Activated CD4-positive, CD25-positive, alpha-beta regulatory T cell (primary cell): Measurements from ENCODE around the gene SPEF1.
"Not testable (repeated sequence)": the region's sequence is repeated elsewhere in the genome, so short reads cannot be mapped to it uniquely, and the experiment has no call there.

Experiments used
- DNase-seq, 4 experiments: peaks; one replicate each; lab custom pipeline; 2025; lab: John Stamatoyannopoulos, UW

The SPEF1 gene

DNA sequence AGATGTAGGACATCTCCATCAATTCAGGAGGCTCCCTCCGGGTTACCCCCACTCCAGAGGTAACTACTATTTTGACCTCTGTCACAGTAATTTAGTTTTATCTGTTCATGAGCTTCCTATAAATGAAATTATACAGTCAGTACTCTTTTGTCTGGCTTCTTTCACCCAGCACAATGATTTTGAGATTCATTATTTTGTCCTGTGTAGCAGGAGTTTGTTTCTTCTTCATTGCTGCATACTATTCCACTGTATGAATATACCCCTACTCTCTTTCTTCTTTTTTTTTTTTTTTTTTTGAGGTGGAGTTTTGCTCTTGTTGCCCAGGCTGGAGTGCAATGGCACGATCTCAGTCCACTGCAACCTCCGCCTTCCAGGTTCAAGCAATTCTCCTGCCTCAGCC, 27.3 kb upstream of the SPEF1 start:
- DNase-seq, result no peak

DNA sequence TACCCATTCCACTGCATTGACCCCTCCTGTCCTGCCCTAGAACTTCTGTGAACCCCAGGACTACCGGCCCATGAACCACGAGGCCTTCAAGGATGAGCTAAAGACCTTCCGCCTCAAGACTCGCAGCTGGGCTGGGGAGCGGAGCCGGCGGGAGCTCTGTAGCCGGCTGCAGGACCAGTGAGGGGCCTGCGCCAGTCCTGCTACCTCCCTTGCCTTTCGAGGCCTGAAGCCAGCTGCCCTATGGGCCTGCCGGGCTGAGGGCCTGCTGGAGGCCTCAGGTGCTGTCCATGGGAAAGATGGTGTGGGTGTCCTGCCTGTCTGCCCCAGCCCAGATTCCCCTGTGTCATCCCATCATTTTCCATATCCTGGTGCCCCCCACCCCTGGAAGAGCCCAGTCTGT, 23.5 kb upstream of the SPEF1 start:
- no peak for DNase-seq

DNA sequence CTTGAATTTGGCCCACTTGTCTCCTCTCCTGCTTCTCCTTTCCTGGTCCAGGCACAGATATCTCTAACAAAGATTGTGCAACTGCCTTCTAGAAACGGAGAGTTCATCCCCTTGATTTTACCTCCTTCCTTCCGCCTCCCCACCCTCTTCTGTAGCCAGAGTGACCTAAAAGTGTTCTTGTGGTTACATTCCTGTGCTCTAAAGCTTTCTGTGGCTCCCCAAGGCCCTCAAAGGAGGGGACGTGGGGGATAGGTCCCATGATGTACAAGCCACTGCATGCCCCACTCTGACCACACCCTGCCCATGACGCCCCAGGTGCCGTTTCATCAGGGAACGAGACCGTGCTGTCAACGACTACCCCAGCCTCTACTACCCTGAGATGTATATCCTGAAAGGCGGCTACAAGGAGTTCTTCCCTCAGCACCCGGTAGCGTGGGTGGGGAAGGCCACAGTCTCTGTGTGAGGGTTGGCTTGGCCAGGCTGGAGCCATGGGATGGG, 23.1 kb upstream of the SPEF1 start:
- no peak for DNase-seq

DNA sequence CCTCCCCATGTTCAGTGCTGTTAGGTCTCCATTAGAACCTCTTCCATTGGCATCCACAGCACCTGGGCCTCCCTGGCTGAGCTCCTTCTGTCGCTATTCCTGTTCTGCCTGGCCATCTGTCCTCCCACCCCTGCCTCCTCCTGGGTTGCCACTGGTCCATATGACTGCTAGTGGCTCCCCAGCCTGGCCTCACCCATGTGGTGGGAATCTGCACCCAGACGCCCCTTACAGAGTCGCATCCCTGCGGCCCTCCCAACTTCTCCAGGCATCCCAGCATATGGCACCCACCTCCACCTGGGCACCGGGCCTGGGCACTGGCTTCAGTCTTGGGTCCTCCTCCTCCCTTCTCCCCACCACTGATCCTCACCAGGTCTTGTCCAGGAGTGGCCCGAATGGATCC, 22.6 kb upstream of the SPEF1 start:
- DNase-seq, result no peak

DNA sequence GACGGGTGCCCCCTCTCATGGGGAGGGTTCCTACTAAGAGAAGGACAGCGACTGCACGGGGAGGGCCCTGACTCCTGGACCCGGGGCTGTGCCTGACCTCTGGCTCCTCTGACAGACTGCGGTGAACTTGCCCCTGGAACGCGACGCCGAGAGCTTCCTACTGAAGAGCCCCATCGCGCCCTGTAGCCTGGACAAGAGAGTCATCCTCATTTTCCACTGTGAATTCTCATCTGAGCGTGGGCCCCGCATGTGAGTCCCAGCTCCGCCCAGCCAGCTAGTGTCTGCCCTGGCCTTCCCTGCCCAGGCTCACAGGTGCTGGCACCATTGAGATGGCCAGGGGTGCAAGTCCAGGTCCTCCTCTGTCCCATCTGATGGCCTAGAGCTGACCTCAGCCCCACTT, 22.0 kb upstream of the SPEF1 start:
- no peak for DNase-seq

DNA sequence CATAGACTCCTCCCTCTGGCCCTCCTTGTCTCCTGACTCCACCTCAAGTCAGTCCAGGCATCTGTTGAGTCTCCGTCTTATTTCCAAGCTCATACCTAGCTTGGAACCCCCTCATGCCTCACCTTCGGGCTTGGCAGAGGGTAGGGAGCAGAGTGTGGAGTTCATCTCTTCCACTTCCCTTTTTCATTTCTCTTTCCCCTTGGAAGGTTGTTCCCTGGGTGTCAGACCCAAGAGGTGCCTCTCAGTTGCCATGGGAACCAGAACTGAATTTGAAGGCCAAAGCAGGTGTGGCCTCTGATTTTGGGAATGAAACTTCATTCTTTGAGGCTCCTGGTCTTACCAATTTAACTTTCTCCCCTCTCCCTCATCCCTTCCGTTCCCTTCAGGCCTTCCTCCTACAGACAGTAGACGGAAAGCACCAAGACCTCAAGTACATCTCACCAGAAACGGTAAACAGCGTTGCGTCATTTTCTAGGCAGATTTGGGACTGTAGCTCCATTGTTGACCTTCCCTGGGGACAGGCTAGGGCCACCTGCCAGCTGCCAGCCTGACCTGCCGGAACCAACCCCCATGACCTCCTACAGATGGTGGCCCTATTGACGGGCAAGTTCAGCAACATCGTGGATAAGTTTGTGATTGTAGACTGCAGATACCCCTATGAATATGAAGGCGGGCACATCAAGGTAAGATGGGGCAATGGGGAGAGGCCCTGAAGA, 21.4 kb upstream of the SPEF1 start:
- no peak for DNase-seq

DNA sequence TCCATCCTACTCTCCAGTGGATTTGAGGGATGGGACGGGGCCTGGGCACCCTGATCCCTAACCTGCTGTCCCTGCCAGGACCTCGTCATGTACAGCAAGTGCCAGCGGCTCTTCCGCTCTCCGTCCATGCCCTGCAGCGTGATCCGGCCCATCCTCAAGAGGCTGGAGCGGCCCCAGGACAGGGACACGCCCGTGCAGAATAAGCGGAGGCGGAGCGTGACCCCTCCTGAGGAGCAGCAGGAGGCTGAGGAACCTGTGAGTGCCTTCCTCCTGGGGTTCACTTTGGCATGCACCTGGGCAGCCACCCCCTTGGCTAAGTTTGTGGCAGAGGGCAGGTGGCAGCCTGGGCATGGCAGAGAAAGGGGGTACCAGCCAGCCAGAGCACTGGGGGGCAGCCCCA, 20.6 kb upstream of the SPEF1 start:
- no peak for DNase-seq

DNA sequence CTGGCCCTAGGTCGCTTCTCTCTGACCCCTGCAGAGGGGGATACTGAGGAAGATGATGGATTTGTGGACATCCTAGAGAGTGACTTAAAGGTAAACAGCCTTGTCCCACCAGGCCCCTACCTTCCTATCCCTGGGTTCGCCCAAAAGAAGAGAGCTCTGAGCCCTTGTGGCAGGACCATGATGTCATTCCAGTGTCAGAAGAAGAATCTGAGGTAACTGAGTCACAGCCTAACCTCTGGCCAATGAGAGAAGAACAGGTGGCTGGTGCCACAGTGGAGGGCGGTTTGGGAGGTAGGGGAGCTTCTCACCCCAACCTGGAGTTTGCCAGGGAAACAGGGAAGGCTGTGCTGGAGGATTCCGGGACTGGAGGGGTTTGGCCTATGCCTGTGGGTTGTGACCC, 20.1 kb upstream of the SPEF1 start:
- DNase-seq, result no peak

DNA sequence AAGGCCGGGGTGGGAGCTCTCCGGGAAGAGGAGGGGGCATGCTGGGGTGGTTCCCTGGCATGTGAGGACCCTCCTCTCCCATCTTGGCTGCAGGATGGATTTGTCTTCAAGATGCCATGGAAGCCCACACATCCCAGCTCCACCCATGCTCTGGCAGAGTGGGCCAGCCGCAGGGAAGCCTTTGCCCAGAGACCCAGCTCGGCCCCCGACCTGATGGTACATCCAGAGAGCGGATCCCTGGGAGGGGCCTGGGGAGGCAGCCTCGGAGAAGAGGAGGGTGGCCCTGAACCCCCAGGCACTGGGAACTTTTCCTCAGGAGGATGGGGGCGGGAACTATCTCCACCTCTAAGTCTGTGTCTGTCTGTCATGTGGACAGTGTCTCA, 19.6 kb upstream of the SPEF1 start:
- no peak for DNase-seq

DNA sequence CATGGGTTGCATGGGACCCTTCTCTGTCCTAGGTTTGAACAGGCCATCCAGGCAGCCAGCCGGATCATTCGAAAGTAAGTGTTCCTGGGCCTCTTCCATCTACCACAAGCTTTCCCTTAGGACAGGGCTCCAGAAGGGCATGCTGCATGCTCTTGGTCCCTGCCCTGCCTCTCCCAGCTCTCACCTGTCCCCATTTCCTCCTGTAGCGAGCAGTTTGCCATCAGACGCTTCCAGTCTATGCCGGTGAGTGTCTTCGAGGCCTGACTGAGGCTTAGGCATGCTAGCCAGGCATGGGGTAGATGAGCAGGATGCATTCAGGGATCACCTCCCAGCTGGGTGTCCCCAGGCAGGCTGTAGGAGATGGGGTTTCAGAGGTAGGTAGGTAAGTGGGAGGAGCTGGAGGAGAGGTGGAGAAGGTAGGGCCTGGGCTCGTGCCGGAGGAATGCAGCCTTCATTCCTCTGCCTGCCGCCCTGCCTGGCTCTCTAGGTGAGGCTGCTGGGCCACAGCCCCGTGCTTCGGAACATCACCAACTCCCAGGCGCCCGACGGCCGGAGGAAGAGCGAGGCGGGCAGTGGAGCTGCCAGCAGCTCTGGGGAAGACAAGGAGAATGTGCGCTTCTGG, 19.1 kb upstream of the SPEF1 start:
- no peak for DNase-seq

DNA sequence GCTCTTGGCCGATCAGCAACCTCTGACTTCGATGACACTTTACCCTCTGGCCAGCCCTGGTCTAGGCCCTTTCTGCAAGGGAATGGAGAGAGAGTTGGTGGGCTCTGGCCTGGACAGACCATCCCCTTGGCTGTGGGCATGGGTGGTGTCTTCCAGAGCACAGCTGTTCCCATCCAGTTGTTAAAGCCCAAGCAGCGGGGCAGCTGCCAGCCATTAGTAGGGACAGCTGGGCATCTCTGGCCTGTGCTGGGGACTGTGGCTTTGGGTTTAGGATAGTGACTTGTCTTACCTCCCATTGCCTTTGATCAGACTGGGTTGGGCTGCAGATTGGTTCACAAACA, 17.6 kb upstream of the SPEF1 start:
- DNase-seq, result no peak

DNA sequence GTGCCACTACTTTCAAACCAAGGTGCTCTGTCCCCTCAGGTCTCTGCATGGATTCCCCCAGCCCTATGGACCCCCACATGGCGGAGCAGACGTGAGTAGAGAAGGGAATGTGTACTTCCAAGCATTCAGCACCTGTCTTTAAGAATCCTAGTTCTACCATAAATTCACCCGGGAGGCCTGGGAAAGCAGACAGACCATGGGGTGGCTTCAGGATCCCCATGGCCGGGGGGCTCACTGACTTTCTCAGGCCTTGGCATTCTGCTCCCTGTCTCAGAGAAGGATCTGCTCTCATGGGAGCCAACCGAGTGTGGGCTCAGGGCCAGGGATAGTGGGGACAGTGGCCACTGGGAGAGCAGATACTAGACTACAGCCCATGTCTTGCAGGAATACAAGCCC, 17.1 kb upstream of the SPEF1 start:
- DNase-seq, result no peak

DNA sequence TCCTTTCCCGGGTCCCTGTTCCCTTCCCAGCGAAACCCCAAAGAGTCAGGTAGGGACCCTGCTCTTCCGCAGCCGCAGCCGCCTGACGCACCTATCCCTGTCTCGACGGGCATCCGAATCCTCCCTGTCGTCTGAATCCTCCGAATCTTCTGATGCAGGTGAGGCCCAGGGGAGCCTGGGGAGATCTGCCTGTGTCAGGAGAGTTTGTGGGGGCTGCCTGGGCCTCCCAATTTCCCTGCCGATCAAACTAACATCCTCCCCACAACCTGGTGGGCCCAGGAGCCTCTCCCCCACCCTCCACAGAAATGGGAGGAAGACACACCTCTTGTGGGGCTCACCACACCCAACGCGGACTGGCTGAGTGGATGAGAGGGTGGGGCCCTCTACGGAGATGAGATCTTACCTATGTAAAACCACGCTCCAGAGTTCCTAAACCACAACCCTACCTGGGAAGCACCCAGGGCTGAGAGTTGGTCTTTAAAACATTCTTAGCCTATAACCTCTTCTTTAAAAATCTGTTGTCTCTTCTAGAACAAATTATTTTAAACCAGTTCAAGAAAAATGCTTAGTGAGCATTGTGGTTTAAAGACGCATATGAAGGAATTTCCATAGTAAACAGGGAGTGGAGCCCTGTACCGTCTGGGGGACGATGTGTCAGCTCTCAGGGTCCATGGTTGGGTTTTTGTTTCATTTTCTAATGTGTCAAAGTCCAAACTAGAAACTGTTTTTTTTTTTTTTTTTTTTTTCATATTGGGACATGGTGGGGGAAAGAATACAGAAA, 16.5 kb upstream of the SPEF1 start:
- no peak for DNase-seq

DNA sequence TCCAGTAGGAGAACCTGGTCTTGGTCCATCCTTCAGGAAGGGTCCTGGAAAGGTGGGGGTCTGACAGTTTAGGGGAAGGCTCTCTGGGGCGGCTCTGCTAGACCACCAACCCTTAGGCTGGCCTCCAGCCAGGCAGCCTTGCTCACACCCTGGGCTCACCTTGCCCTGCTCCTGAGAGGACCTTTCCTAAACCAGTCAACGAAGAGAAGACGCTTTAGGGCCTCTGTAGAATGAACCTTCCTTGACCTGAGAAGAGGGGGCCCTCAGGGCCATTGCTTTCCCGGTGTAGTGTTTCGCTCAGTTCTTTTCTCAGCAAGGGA, 15.9 kb upstream of the SPEF1 start:
- no peak for DNase-seq

DNA sequence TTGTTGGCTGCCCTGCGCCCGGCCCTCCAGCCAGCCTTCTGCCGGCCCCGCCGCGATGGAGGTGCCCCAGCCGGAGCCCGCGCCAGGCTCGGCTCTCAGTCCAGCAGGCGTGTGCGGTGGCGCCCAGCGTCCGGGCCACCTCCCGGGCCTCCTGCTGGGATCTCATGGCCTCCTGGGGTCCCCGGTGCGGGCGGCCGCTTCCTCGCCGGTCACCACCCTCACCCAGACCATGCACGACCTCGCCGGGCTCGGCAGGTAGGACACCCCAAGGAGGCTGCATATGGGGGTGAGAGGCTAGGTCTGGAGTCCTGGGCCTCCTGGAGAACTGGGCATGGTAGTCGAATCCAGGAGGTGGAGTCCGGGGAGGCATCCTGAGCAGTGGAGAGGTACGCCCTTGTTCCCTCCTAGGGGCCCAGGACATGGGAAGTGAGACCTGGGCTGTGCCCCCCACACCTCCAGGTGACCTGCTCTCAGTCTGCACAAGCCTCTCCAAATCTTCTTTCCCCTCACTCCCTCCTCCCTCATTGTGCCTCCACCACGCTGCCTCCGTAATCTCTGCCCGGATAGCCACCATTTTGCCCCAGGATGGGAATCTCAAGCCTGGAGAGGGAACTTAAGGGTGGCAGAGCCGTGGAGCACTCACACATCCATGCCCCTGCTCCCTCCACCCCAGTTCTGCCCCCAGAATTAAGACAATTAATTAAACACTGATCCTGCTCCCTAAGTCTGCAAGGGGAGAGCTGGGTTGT, 15.4 kb upstream of the SPEF1 start:
- DNase-seq, result no peak

DNA sequence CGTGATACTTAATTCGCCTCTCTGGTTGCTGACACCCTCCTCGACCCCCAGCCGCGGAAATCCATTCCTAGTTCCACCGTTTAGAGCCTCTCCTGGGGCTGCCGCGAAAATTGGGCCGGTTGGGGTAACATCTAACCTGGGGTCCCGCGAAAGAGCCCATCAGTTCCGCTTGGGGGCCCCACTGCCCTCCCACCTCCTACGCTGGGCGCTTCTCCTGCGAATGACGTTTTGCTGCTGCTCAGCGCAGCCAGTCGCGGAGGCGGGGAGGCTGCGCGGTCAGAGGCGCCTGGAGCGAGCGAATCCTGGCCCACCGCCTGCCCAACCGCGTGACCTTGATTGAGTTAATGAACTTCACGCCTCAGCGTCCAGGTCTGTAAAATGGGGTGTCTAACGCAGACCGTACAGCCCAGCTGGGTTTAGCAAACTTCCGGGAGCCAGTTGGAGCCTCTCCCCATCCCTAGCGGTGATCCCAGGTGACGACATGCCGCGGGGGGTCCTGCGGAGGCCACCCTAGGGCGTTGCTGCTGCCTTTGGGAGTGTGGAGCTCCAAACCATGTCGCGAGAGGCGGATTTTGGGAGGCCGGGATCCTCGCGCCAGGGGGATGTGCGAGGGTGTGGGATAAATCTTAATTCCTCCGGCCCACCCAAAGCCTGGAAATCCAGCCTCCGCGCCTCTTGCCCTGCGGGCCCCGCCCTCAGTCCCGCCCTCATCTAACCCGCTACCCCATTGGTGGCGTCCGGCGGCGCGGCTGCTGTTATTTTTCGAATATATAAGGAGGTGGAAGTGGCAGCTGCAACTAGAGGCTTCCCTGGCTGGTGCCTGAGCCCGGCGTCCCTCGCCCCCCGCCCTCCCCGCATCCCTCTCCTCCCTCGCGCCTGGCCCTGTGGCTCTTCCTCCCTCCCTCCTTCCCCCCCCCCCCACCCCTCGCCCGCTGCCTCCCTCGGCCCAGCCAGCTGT, 14.5 kb upstream of the SPEF1 start, which contains the start of gene CDC25B:
Gene CDC25B (plus strand): TSS at position 800 of the 958 bp plus-strand sequence. CDS start 222 bp downstream, outside the sequence.
- DNase-seq, result peak; percentile 62 to 82 (median 78)

DNA sequence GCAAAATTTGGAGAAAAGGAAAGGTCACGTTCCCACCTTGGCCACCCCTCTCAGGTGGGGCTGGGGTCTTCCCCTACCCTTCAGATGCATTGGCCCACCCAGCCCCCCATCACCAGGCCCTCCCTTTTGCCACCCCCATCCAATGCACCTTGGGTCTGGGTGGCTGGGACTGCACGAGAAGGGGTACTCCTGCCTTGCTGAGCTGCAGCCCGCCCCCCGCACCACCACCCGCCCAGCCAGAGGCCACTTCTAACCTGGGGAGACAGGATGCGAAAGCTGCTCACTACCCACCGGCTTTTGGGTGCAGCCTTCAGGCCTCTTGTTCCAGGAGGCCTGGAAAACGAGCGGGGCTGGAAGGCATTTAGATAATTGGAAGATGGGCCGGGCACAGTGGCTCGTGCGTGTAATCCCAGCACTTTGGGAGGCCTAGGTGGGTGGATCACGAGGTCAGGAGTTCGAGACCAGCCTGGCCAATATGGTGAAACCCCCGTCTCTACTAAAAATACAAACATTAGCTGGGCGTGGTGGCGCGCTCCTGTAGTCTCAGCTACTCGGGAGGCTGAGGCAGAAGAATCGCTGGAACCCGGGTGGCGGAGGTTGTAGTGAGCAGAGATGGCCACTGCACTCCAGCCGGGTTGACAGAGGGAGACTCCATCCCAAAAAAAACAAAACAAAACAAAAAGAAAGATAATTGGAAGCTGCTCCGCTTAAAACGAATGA, 13.6 kb upstream of the SPEF1 start:
- DNase-seq, result no peak

DNA sequence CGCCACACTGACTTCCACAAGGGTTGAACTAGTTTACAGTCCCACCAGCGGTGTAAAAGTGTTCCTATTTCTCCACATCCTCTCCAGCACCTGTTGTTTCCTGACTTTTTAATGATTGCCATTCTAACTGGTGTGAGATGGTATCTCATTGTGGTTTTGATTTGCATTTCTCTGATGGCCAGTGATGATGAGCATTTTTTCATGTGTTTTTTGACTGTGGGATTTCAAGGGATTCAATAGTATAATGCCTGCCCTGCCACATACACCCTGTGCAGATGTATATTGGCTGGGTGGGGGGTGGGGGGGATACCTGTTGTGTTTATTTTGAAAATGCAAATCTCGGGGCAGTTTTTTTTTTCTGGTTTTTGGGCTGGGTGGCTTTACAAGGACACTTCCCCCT, 12.9 kb upstream of the SPEF1 start:
- DNase-seq, result not testable (repeated sequence)

DNA sequence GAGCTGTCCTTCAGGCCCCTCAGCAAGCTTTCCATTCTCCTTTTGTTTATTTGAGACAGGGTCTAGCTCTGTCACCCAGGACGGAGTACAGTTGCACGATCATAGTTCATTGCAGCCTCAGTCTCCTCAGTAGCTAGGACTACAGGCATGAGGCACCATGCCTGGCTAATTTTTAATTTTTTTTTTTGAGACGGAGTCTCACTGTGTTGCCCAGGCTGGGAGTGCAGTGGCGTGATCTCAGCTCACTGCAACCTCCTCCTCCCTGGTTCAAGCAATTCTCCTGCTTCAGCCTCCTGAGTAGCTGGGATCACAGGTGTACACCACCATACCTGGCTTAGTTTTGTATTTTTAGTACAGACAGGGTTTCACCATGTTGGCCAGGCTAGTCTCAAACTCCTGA, 8.0 kb upstream of the SPEF1 start:
- not testable (repeated sequence) for DNase-seq

DNA sequence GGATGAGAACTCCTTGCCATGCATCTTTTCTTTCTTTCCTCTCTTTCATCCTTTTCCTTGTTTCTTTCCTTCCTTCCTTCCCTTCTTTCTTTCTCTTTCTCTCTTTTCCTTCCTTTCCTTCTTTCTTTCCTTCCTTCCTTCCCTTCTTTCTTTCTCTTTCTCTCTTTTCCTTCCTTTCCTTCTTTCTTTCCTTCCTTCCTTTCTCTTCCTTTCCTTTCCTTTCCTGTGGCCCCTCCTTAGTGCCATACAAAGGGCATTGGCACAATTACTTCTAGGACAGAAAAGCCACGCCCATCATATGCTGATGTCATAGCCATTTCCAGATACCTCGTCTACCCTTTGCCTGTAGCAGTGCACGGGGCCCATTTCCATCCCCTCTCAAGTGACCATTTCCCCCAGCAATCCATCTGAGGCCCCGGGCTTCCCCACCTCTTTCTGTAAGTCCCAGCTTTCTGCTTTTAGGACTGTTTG, 7.5 kb upstream of the SPEF1 start:
- DNase-seq, result no peak
